BE2C (cell line): ENCODE results near the gene HSDL1.
"Not testable (repeated sequence)": the region's sequence is repeated elsewhere in the genome, so short reads cannot be mapped to it uniquely, and the experiment has no call there.

Experiments
- DNase-seq: peaks from one replicate; pipeline ENCODE4 v3.0.0-alpha.2; 2020
- H3K27me3 ChIP-seq: fragments of 250-450 bp; sonication (Bioruptor Pico); 2 replicates; pipeline ENCODE4 v1.5.1; 2020; ENCODE audit warnings: mild to moderate bottlenecking
- H3K36me3 ChIP-seq: fragments of 250-450 bp; sonication (Bioruptor Pico); 2 replicates; pipeline ENCODE4 v1.5.1; 2020; ENCODE audit warnings: mild to moderate bottlenecking
- H3K4me1 ChIP-seq: fragments of 250-450 bp; sonication (Bioruptor Pico); 2 replicates; pipeline ENCODE4 v1.5.1; 2020
- H3K4me3 ChIP-seq: 2 replicates; pipeline ENCODE4 v1.5.1; 2011; ENCODE audit warnings: low read depth, low read length
- H3K9me3 ChIP-seq: fragments of 250-450 bp; sonication (Bioruptor Pico); 2 replicates; pipeline ENCODE4 v1.5.1; 2020
- TF ChIP-seq, protein P1 (sequence below): IDR thresholded peaks from 2 replicates; pipeline ENCODE4 v1.5.1; 2012; ENCODE audit warnings: mild to moderate bottlenecking, low read depth, low read length

The HSDL1 gene

DNA sequence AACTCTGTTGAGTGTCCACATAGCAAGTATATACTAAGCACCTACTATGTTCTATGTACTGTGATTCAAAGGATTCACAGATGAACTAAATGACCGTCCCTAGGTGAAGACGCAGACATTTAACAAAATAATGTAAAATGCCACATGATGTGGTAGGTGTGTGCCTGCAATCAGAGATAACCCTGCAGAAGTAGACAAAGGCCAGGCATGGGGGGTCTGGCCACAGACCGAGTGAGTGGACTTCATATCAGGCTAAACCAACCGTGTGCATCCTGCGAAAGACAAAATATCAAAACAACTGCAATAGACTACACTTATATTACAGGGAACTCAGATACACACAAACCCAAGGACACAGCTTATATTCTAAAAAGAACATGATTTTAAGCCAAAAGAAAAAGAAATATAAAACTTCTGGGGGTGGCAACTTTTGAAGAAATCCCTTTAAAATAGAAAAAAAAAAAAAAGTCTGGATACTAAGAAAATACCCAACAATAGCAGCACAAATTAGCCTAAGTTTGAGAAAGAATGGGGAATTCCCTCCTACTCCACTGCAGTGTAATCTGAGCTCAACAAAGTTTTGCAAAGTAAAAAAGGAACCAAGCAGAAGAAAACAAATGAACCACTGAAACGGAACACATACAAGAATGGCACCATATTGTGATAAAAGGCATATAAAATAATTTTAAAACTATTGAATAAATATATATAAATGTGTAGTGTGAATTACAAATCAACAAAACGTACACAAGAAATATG, 12.3 kb downstream of the HSDL1 start:
- Histone ChIP-seq H3K4me1 (no peaks in the 10 kb centered on the region), H3K4me3 (no peak overlapping the region), H3K27me3 (no peaks in the 10 kb centered on the region), H3K36me3 (no peaks in the 10 kb centered on the region; the same call in 1 of the 2 replicates), H3K9me3 (no peaks in the 10 kb centered on the region)
- no peak for DNase-seq
- TF ChIP-seq, protein P1, sequence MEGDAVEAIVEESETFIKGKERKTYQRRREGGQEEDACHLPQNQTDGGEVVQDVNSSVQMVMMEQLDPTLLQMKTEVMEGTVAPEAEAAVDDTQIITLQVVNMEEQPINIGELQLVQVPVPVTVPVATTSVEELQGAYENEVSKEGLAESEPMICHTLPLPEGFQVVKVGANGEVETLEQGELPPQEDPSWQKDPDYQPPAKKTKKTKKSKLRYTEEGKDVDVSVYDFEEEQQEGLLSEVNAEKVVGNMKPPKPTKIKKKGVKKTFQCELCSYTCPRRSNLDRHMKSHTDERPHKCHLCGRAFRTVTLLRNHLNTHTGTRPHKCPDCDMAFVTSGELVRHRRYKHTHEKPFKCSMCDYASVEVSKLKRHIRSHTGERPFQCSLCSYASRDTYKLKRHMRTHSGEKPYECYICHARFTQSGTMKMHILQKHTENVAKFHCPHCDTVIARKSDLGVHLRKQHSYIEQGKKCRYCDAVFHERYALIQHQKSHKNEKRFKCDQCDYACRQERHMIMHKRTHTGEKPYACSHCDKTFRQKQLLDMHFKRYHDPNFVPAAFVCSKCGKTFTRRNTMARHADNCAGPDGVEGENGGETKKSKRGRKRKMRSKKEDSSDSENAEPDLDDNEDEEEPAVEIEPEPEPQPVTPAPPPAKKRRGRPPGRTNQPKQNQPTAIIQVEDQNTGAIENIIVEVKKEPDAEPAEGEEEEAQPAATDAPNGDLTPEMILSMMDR: no peak

DNA sequence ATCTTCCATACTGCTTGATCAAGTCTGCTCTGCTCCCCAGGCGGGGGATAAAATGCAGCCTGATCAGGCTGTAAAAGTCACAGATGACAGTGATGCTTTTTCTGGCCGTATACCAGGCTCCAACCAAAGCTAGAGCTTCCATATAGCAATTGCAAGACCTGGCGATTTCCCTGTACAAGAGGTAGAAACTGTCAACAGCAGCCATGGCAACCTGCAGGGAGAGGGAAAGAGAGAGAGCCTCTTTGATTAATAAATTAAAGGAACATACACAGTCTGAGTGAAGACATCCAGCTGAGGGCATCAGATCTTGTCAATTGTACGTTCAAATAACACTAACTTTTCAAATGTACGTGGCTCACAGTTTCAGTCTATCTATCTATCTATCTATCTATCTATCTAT, 13.9 kb downstream of the HSDL1 start:
- TF ChIP-seq, protein P1: no peak
- no peak overlapping the region for H3K4me3 ChIP-seq
- no peaks in the 10 kb centered on the region for H3K4me1 ChIP-seq
- DNase-seq: no peak
- no peaks in the 10 kb centered on the region for H3K9me3 ChIP-seq
- no peaks in the 10 kb centered on the region for H3K27me3 ChIP-seq
- H3K36me3 ChIP-seq: no peaks in the 10 kb centered on the region; the same call in 1 of the 2 replicates

DNA sequence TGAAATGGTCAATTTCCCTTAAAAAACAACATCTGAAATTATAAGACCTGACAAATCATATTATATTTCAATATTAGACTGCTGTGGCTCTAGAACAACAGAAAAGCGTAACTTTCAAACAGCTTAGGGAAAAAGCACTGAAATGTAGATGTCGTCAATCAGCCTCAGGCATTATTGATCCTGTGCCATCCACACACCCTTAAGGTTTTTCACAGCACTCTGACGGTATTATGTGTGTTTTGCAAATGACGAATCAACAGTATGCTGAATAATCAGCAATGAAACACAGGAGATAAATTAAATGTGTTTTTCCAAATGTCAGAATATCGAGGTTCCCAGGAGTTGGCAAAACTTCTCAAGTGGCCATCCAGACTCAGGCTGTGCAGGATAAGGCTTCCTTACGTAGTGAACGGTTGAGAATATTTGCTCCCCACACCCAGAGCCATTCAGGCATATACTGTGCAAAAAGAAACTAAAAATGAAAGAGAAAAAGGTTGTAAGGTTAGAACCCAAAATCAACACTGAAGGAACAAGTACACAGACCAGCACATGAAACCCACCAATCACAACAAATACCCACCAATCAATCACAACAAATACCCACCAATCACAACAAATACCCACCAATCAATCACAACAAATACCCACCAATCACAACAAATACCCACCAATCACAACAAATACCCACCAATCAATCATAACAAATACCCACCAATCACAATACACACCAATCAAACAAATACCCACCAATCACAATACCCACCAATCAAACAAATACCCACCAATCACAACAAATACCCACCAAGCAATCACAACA, 20.5 kb downstream of the HSDL1 start:
- TF ChIP-seq, protein P1: no peak
- no peaks in the 10 kb centered on the region for H3K9me3 ChIP-seq
- no peaks in the 10 kb centered on the region; the same call in 1 of the 2 replicates for H3K36me3 ChIP-seq
- no peaks in the 10 kb centered on the region for H3K4me1 ChIP-seq
- no peak for DNase-seq
- no peaks in the 10 kb centered on the region for H3K27me3 ChIP-seq
- no peak overlapping the region for H3K4me3 ChIP-seq

GRCh38 chr16:84121007-84121406, 24.0 kb downstream of the HSDL1 start:
- no peak overlapping the region for H3K4me3 ChIP-seq
- H3K36me3 ChIP-seq: no peaks in the 10 kb centered on the region
- DNase-seq: no peak
- H3K4me1 ChIP-seq: no peaks in the 10 kb centered on the region
- TF ChIP-seq, protein P1: no peak
- no peaks in the 10 kb centered on the region for H3K27me3 ChIP-seq
- H3K9me3 ChIP-seq: no peaks in the 10 kb centered on the region

DNA sequence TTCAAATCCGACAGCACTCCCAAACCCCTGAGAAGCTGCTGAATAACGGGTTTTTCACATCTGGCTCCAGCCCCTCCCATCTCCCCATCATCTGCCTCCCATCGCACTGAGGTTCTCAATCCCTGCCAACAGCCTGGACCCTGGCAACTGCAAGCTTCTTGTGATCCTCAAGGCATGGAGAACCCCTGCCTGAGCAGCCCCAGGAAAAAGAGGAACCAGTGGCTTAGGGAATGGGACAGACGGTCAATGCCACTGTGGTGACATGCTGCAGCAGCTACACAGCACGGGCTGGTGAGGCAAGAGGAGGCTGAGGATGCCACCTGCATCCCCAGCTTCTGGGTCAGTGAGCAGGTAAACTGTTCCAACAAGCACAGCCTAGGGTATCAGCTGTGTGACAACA, 25.0 kb downstream of the HSDL1 start:
- TF ChIP-seq, protein P1: no peak
- no peak overlapping the region for H3K4me3 ChIP-seq
- no peaks in the 10 kb centered on the region for H3K36me3 ChIP-seq
- H3K9me3 ChIP-seq: no peaks in the 10 kb centered on the region
- DNase-seq: no peak
- H3K27me3 ChIP-seq: no peaks in the 10 kb centered on the region
- no peaks in the 10 kb centered on the region for H3K4me1 ChIP-seq

- Histone ChIP-seq H3K4me3 (no peak overlapping the region), H3K4me1 (no peaks in the 10 kb centered on the region), H3K27me3 (no peaks in the 10 kb centered on the region), H3K36me3 (no peaks in the 10 kb centered on the region), H3K9me3 (no peaks in the 10 kb centered on the region)
- TF ChIP-seq, protein P1: no peak
- no peak for DNase-seq
Observed at GRCh38 chr16:84119368-84119767, 25.6 kb downstream of the HSDL1 start.

DNA sequence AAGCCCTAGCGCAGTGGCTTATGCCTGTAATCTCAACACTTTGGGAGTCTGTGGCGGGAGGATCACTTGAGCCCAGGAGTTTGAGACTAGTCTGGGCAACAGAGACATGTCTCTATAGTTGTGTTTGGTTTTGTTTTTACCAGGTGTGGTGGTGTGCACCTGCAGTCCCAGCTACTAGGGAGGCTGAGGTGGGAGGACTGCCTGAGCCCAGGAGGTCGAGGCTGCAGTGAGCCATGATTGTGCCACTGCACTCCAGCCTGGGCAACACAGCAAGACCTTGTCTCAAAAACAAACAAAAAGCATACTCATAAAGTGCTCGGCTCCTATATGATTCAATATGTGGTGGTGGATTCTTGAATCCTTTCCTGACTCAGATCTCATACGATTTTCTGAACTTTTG, 26.7 kb downstream of the HSDL1 start:
- not testable (repeated sequence) for DNase-seq, H3K4me1 ChIP-seq, H3K9me3 ChIP-seq, H3K36me3 ChIP-seq, H3K4me3 ChIP-seq, H3K27me3 ChIP-seq
